HepG2 (cell line): Measurements from ENCODE around the gene GNG7. TPM values are rescaled to one million over a fixed set of nuclear protein-coding genes. Genes with fewer than 3 reads are reported as not detected.

Experiments
- ATAC-seq: fragments of 200-7000 bp; cut with Tn5 transposase; 3 replicates; pipeline ENCODE4 v1.9.1; 2020; ENCODE audit warnings: mild to moderate bottlenecking, moderate library complexity
- BruUV-seq: library from RNA; stranded (reverse); fragments of 400-500 nt; replicated peaks from 2 replicates; lab custom pipeline; 2021; lab: Mats Ljungman, UMichigan
- CTCF ChIA-PET: fragments of 300-600 bp; formaldehyde crosslinking; extraction: SDS; loops from one replicate; lab custom pipeline; 2021; ENCODE audit warnings: low total read pairs, inconsistent platforms, low intra/inter-chr PET ratio; lab: Yijun Ruan, JAX
- POLR2A ChIA-PET: fragments of 350-600 bp; sonication (Branson Sonifier 250); formaldehyde crosslinking; loops from one replicate; lab custom pipeline; 2020; ENCODE audit warnings: antibody characterized with exemption, inconsistent platforms; lab: Yijun Ruan, JAX
- DNase-seq: peaks from one replicate; pipeline ENCODE4 v3.0.0-alpha.2; 2015; ENCODE audit warnings: low spot score
- FAIRE-seq: peaks from 3 replicates; lab custom pipeline; 2011; peaks lifted over from hg19 to GRCh38; lab: Jason Lieb, UNC
- H2AFZ ChIP-seq: one replicate; pipeline ENCODE4 v1.6.1; 2011; ENCODE audit warnings: low read length, inconsistent platforms
- H3K27ac ChIP-seq: fragments of 300-600 bp; 3 replicates; pipeline ENCODE4 v1.8.0; 2011; ENCODE audit warnings: mixed run types, mild to moderate bottlenecking, mixed read lengths, low read length, inconsistent platforms; ENCODE audit not compliant: insufficient read depth; ENCODE audit errors: extremely low read length
- H3K27me3 ChIP-seq, 2 experiments: fragments of 200-600 bp in 1 of 2; 2 replicates in 1 of 2; 3 replicates in 1 of 2; pipeline versions ENCODE4 v1.6.0 to v1.8.0; 2011; ENCODE audit warnings: low read length in 2 of 2, mild to moderate bottlenecking in 2 of 2, moderate library complexity in 2 of 2, inconsistent platforms in 1 of 2; ENCODE audit not compliant: insufficient read depth in 2 of 2, control insufficient read depth in 1 of 2
- H3K36me3 ChIP-seq, 2 experiments: fragments of 200-600 bp in 1 of 2; replicated peaks in 1 of 2; 2 replicates in 1 of 2; 3 replicates in 1 of 2; pipeline versions ENCODE4 v1.5.1 to v1.8.0; 2011; ENCODE audit warnings: low read length in 2 of 2, inconsistent platforms in 1 of 2; ENCODE audit not compliant: insufficient read depth in 2 of 2, control insufficient read depth in 1 of 2
- H3K4me1 ChIP-seq: 2 replicates; pipeline ENCODE4 v1.5.1; 2012; ENCODE audit warnings: low read length, inconsistent platforms; ENCODE audit not compliant: insufficient read depth
- H3K4me2 ChIP-seq: 2 replicates; pipeline ENCODE4 v1.6.0; 2011; ENCODE audit warnings: low read depth, low read length, inconsistent platforms
- H3K4me3 ChIP-seq, 3 experiments: fragments of 200-600 bp in 1 of 3; sonication (generic), shearing (Covaris generic) in 1 of 3; replicated peaks in 1 of 3; 2 replicates each; pipeline ENCODE4 v1.5.1; 2011 to 2016; ENCODE audit warnings: low read length in 3 of 3, inconsistent platforms in 2 of 3, low read depth in 2 of 3, mild to moderate bottlenecking in 2 of 3, control low read depth in 1 of 3, mixed read lengths in 1 of 3; ENCODE audit not compliant: insufficient read depth in 1 of 3
- H3K79me2 ChIP-seq: one replicate; pipeline ENCODE4 v1.6.1; 2011; ENCODE audit warnings: low read length, inconsistent platforms; ENCODE audit not compliant: insufficient read depth
- H3K9ac ChIP-seq: 2 replicates; pipeline ENCODE4 v1.6.0; 2011; ENCODE audit warnings: mild to moderate bottlenecking, low read depth, low read length, inconsistent platforms; ENCODE audit not compliant: insufficient read depth
- H3K9me3 ChIP-seq: 2 replicates; pipeline ENCODE4 v1.5.1; 2012; ENCODE audit warnings: mild to moderate bottlenecking, low read length
- H4K20me1 ChIP-seq: 2 replicates; pipeline ENCODE4 v1.6.0; 2011; ENCODE audit warnings: inconsistent platforms, mild to moderate bottlenecking, low read length, moderate library complexity; ENCODE audit not compliant: insufficient read depth
- MED8 ChIP-seq: sonication (generic); formaldehyde crosslinking; IDR thresholded peaks from 2 replicates; pipeline ENCODE4 v1.8.1; 2023; ENCODE audit warnings: mild to moderate bottlenecking, missing genetic modification reagents; ENCODE audit not compliant: insufficient replicate concordance
- TAF1 ChIP-seq: sonication (generic); formaldehyde crosslinking; IDR thresholded peaks from 2 replicates; pipeline ENCODE4 v1.4.0; 2020; ENCODE audit warnings: missing genetic modification reagents
- ZFP36 ChIP-seq: fragments of 150-350 bp; IDR thresholded peaks from 2 replicates; pipeline ENCODE4 v1.6.1; 2018; ENCODE audit warnings: borderline replicate concordance, low read length, low read depth; ENCODE audit not compliant: partially characterized antibody
- ZNF24 ChIP-seq: fragments of 450-650 bp; IDR thresholded peaks from 2 replicates; pipeline ENCODE4 v1.6.1; 2017; ENCODE audit warnings: antibody characterized with exemption, mild to moderate bottlenecking
- ZSCAN21 ChIP-seq: sonication (generic); formaldehyde crosslinking; IDR thresholded peaks from 2 replicates; pipeline ENCODE4 v1.8.0; 2022; ENCODE audit warnings: mild to moderate bottlenecking, missing genetic modification reagents, moderate library complexity, borderline replicate concordance
- WGBS: methylation state at CpG from one replicate; pipeline ENCODE4 v1.1.6; 2017; ENCODE audit warnings: low lambda C conversion rate; 5-methylcytosine and 5-hydroxymethylcytosine counted together
- in situ Hi-C: cut with HindIII; loops from 2 replicates; pipeline ENCODE4 v1.10.0; 2017; ENCODE audit warnings: low pct_unique_long_range_greater_than_20kb; ENCODE audit not compliant: extremely low pct_ligation_motif_present
- intact Hi-C: fragments of 100-400 bp; cut with micrococcal nuclease; formaldehyde crosslinking; loops from one replicate; pipeline ENCODE4 v1.10.0; 2022; ENCODE audit not compliant: unreplicated experiment
- polyA plus RNA-seq, 8 experiments: library from polyadenylated mRNA; depleted of rRNA in 3 of 8; stranded (reverse) in 7 of 8; unstranded in 1 of 8; fragments of >200 nt; fragmentation: Illumina TruSeq in 4 of 8; extraction: Trizol in 4 of 8; gene quantifications; 2 replicates each; pipeline versions ENCODE4 v1.2.1 to v1.2.3, GENCODE V29; 2011 to 2016; ENCODE audit warnings: low read depth in 4 of 8, missing spikeins in 1 of 8, mixed read lengths in 1 of 8; ENCODE audit not compliant: insufficient read depth in 1 of 8
- total RNA-seq, 5 experiments: library from RNA; depleted of rRNA; stranded (reverse); fragments of >200 nt; fragmentation: Illumina TruSeq; extraction: Trizol; gene quantifications; 2 replicates each; pipeline ENCODE4 v1.2.3, GENCODE V29; 2016; ENCODE audit warnings: low read depth in 1 of 5
- TF ChIP-seq, protein P1 (sequence below): sonication (generic); formaldehyde crosslinking; IDR thresholded peaks from 2 replicates; pipeline ENCODE4 v1.5.1; 2020; ENCODE audit warnings: missing genetic modification reagents, mild to moderate bottlenecking, borderline replicate concordance
- TF ChIP-seq, protein P2 (sequence below): sonication (generic); formaldehyde crosslinking; IDR thresholded peaks from 2 replicates; pipeline ENCODE4 v1.5.1; 2020; ENCODE audit warnings: mild to moderate bottlenecking, missing genetic modification reagents, moderate library complexity
- TF ChIP-seq, protein P3 (sequence below): sonication (generic); formaldehyde crosslinking; IDR thresholded peaks from 2 replicates; pipeline ENCODE4 v1.4.0; 2020; ENCODE audit warnings: missing genetic modification reagents
- TF ChIP-seq, protein P4 (sequence below): sonication (generic); formaldehyde crosslinking; IDR thresholded peaks from 2 replicates; pipeline ENCODE4 v1.5.0; 2020; ENCODE audit warnings: mild to moderate bottlenecking, missing genetic modification reagents, borderline replicate concordance

The GNG7 gene
- total and polyA plus RNA-seq, 2 of the 13 experiments (the other 11 are each of a cell fraction or from before 2014, with no cell fraction given): 1.4 to 3.3 TPM

DNA sequence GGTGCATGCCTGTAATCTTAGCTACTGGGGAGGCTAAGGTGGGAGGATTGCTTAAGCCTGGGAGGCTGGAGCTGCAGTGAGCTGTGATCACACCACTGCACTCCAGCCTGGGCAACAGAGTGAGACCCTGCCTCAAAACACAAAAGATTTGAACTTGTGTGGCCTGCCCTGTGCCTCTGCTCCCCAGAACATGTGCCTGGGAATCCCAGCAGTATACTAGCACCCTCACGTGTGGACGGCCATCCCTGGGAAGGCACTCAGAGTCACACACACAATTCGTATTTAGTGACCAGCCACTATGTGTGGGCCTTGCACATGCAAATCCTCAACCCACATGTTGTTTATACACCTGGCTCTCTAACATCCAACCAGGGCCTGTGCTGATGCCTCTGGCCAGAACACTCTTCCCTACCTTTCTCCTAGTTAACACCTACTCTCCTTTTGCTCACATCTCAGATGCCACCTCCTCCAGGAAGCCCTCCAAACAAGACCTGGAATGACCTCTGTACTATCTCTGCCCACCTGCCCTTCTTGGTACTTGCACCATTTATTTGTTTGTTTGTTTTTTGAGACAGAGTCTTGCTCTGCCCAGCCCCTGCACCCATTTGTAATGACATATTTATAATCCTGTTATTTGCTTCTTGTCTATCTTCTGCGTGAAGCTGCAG, 218.9 kb downstream of the GNG7 start:
- in situ Hi-C loops: no loop called here
- TF ChIP-seq ZNF24 (no peak), ZSCAN21 (CRISPR knock-in tag) (no peak), MED8 (no peak), TAF1 (CRISPR knock-in tag) (no peak), ZFP36 (peak; percentile 69)
- TF ChIP-seq, protein P1, sequence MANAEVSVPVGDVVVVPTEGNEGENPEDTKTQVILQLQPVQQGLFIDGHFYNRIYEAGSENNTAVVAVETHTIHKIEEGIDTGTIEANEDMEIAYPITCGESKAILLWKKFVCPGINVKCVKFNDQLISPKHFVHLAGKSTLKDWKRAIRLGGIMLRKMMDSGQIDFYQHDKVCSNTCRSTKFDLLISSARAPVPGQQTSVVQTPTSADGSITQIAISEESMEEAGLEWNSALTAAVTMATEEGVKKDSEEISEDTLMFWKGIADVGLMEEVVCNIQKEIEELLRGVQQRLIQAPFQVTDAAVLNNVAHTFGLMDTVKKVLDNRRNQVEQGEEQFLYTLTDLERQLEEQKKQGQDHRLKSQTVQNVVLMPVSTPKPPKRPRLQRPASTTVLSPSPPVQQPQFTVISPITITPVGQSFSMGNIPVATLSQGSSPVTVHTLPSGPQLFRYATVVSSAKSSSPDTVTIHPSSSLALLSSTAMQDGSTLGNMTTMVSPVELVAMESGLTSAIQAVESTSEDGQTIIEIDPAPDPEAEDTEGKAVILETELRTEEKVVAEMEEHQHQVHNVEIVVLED (CRISPR knock-in tag): no peak
- TF ChIP-seq, protein P2, sequence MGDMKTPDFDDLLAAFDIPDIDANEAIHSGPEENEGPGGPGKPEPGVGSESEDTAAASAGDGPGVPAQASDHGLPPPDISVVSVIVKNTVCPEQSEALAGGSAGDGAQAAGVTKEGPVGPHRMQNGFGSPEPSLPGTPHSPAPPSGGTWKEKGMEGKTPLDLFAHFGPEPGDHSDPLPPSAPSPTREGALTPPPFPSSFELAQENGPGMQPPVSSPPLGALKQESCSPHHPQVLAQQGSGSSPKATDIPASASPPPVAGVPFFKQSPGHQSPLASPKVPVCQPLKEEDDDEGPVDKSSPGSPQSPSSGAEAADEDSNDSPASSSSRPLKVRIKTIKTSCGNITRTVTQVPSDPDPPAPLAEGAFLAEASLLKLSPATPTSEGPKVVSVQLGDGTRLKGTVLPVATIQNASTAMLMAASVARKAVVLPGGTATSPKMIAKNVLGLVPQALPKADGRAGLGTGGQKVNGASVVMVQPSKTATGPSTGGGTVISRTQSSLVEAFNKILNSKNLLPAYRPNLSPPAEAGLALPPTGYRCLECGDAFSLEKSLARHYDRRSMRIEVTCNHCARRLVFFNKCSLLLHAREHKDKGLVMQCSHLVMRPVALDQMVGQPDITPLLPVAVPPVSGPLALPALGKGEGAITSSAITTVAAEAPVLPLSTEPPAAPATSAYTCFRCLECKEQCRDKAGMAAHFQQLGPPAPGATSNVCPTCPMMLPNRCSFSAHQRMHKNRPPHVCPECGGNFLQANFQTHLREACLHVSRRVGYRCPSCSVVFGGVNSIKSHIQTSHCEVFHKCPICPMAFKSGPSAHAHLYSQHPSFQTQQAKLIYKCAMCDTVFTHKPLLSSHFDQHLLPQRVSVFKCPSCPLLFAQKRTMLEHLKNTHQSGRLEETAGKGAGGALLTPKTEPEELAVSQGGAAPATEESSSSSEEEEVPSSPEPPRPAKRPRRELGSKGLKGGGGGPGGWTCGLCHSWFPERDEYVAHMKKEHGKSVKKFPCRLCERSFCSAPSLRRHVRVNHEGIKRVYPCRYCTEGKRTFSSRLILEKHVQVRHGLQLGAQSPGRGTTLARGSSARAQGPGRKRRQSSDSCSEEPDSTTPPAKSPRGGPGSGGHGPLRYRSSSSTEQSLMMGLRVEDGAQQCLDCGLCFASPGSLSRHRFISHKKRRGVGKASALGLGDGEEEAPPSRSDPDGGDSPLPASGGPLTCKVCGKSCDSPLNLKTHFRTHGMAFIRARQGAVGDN (CRISPR knock-in tag): no peak
- TF ChIP-seq, protein P3, sequence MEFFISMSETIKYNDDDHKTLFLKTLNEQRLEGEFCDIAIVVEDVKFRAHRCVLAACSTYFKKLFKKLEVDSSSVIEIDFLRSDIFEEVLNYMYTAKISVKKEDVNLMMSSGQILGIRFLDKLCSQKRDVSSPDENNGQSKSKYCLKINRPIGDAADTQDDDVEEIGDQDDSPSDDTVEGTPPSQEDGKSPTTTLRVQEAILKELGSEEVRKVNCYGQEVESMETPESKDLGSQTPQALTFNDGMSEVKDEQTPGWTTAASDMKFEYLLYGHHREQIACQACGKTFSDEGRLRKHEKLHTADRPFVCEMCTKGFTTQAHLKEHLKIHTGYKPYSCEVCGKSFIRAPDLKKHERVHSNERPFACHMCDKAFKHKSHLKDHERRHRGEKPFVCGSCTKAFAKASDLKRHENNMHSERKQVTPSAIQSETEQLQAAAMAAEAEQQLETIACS (CRISPR knock-in tag): no peak
- TF ChIP-seq, protein P4, sequence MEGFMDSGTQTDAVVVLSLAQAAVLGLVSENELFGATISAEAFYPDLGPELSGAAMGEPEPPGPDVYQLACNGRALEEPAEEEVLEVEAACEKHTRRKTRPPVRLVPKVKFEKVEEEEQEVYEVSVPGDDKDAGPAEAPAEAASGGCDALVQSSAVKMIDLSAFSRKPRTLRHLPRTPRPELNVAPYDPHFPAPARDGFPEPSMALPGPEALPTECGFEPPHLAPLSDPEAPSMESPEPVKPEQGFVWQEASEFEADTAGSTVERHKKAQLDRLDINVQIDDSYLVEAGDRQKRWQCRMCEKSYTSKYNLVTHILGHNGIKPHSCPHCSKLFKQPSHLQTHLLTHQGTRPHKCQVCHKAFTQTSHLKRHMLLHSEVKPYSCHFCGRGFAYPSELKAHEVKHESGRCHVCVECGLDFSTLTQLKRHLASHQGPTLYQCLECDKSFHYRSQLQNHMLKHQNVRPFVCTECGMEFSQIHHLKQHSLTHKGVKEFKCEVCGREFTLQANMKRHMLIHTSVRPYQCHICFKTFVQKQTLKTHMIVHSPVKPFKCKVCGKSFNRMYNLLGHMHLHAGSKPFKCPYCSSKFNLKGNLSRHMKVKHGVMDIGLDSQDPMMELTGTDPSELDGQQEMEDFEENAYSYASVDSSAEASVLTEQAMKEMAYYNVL (CRISPR knock-in tag): no peak
- TF ChIP-seq, all 625 proteins: peak for 1
- no peak for DNase-seq
- no peak overlapping the region for H3K27ac ChIP-seq
- no peak overlapping the region for H3K9ac ChIP-seq
- H4K20me1 ChIP-seq: peaks cover 1% of the 10 kb centered on the region; the same call in 1 of the 2 replicates
- H3K4me2 ChIP-seq: no peak overlapping the region
- FAIRE-seq: no peak
- no peak overlapping the region for H3K4me3 ChIP-seq
- H3K4me1 ChIP-seq: peaks cover 11% of the 10 kb centered on the region
- CTCF ChIA-PET: no interaction called here
- no peak overlapping the region for H2AFZ ChIP-seq
- BruUV-seq: no TSS peak
- intact Hi-C loops: no loop called here
- H3K36me3 ChIP-seq: no peaks in the 10 kb centered on the region
- POLR2A ChIA-PET: interaction anchor here (1.2 kb wide), 1 partner anchor 8 kb away, joined by 7 read pairs; the partner anchor contains the start of gene GADD45B
- no peak for ATAC-seq
- H3K9me3 ChIP-seq: no peaks in the 10 kb centered on the region
- 5% methylated on average over 1 of the region's 4 CpGs for WGBS
- H3K79me2 ChIP-seq: no peaks in the 10 kb centered on the region
- peaks cover 0 to 16% of the 10 kb centered on the region in 2 experiments; a peak in 4 of 5 replicates for H3K27me3 ChIP-seq
